GM21515 (cell line): Measurements from ENCODE around the gene GPS2.

Experiments used
- ATAC-seq: cut with Tn5 transposase; IDR thresholded peaks from one replicate; pipeline ENCODE4 v1.9.1; 2021; ENCODE audit not compliant: unreplicated experiment

GPS2 gene

GRCh38 chr17:7293816-7294613, 21.1 kb downstream of the GPS2 start:
- no peak for ATAC-seq

GRCh38 chr17:7293159-7293558, 22.0 kb downstream of the GPS2 start:
- ATAC-seq: no peak

- ATAC-seq: no peak
Observed at GRCh38 chr17:7292729-7293128, 22.4 kb downstream of the GPS2 start.

GRCh38 chr17:7292194-7292593, 23.0 kb downstream of the GPS2 start:
- ATAC-seq: no peak

- ATAC-seq: no peak
Observed at GRCh38 chr17:7290685-7291084, 24.5 kb downstream of the GPS2 start.

- ATAC-seq: no peak
Observed at GRCh38 chr17:7290166-7290565, 25.0 kb downstream of the GPS2 start.

- no peak for ATAC-seq
Observed at GRCh38 chr17:7289256-7290032, 25.7 kb downstream of the GPS2 start.

- ATAC-seq: no peak
Observed at GRCh38 chr17:7285679-7286078, 29.5 kb downstream of the GPS2 start.

- no peak for ATAC-seq
Observed at GRCh38 chr17:7284911-7285310, 30.2 kb downstream of the GPS2 start.

- no peak for ATAC-seq
Observed at GRCh38 chr17:7283471-7284216, 31.5 kb downstream of the GPS2 start.

- no peak for ATAC-seq
Observed at GRCh38 chr17:7282752-7283321, 32.3 kb downstream of the GPS2 start.

GRCh38 chr17:7281953-7282751, 33.0 kb downstream of the GPS2 start:
- no peak for ATAC-seq

GRCh38 chr17:7281074-7281952, 33.8 kb downstream of the GPS2 start, which contains the start of gene SLC2A4:
Gene SLC2A4, plus strand, starts transcription at chr17:7281718. Its CDS starts 217 bp downstream, at chr17:7281935.
- ATAC-seq: no peak

GRCh38 chr17:7280519-7281073, 34.6 kb downstream of the GPS2 start:
- ATAC-seq: no peak

GRCh38 chr17:7279448-7279847, 35.7 kb downstream of the GPS2 start:
- ATAC-seq: no peak

GRCh38 chr17:7266784-7267183, 48.4 kb downstream of the GPS2 start:
- no peak for ATAC-seq

GRCh38 chr17:7263801-7264078, 51.4 kb downstream of the GPS2 start:
- ATAC-seq: no peak

- no peak for ATAC-seq
Observed at GRCh38 chr17:7262935-7263800, 52.0 kb downstream of the GPS2 start.
